GM21723 (cell line): ENCODE measurements around the gene CEP72.
"Not testable (repeated sequence)": the region's sequence is repeated elsewhere in the genome, so short reads cannot be mapped to it uniquely, and the experiment has no call there.

Source experiments
- ATAC-seq: cut with Tn5 transposase; IDR thresholded peaks from one replicate; pipeline ENCODE4 v1.9.1; 2021; ENCODE audit warnings: mild to moderate bottlenecking, moderate library complexity; ENCODE audit not compliant: unreplicated experiment

CEP72 gene

GRCh38 chr5:610744-611730 is 1.1 kb upstream of the CEP72 start:
- no peak for ATAC-seq

GRCh38 chr5:612498-613424 is 621 bp downstream of the CEP72 start:
- peak; percentile 33 for ATAC-seq

- ATAC-seq: no peak
These were observed 4.4 kb downstream of the CEP72 start for GRCh38 chr5:616484-617039.

GRCh38 chr5:617896-618295 is 5.8 kb downstream of the CEP72 start:
- ATAC-seq: no peak

GRCh38 chr5:618450-618849 is 6.3 kb downstream of the CEP72 start:
- ATAC-seq: no peak

- ATAC-seq: no peak
These were observed 7.3 kb downstream of the CEP72 start for GRCh38 chr5:619444-619843.

GRCh38 chr5:620152-620551 is 8.0 kb downstream of the CEP72 start:
- no peak for ATAC-seq

- no peak for ATAC-seq
These were observed 8.5 kb downstream of the CEP72 start for GRCh38 chr5:620586-621180.

- no peak for ATAC-seq
These were observed 9.2 kb downstream of the CEP72 start for GRCh38 chr5:621341-621761.

GRCh38 chr5:622359-622758 is 10.2 kb downstream of the CEP72 start:
- no peak for ATAC-seq

- no peak for ATAC-seq
These were observed 10.9 kb downstream of the CEP72 start for GRCh38 chr5:622946-623522.

- no peak for ATAC-seq
These were observed 11.4 kb downstream of the CEP72 start for GRCh38 chr5:623531-623930.

- no peak for ATAC-seq
These were observed 12.2 kb downstream of the CEP72 start for GRCh38 chr5:624118-624950.

GRCh38 chr5:624951-625230 is 12.8 kb downstream of the CEP72 start:
- no peak for ATAC-seq

- no peak for ATAC-seq
These were observed 13.4 kb downstream of the CEP72 start for GRCh38 chr5:625516-625915.

GRCh38 chr5:626850-627249 is 14.7 kb downstream of the CEP72 start:
- no peak for ATAC-seq

- no peak for ATAC-seq
These were observed 15.7 kb downstream of the CEP72 start for GRCh38 chr5:627840-628239.

GRCh38 chr5:628351-629205 is 16.4 kb downstream of the CEP72 start:
- not testable (repeated sequence) for ATAC-seq

- ATAC-seq: no peak
These were observed 21.4 kb downstream of the CEP72 start for GRCh38 chr5:633501-633955.
